ENCODE data around the gene GP2.

The GP2 gene

GRCh38 chr16:20327444-20328041, at the start of gene GP2:
Gene GP2 (minus strand): TSS chr16:20327513. CDS start chr16:20326431, 1,082 bp downstream.
- H3K27ac ChIP-seq: no peak within 1 kb of the TSS
- no peaks in the 10 kb centered on the region for H3K36me3 ChIP-seq
- no peak for TF ChIP-seq CTCF (IDR thresholded peaks at IDR 0.05)
- H3K27me3 ChIP-seq: no peaks in the 10 kb centered on the region
- no peaks in the 10 kb centered on the region for H3K4me1 ChIP-seq (ENCODE audit: control insufficient read depth in 1 of 2, insufficient read depth in 1 of 2, low read depth in 1 of 2, low read length in 1 of 2)
- no peaks in the 10 kb centered on the region for H3K9me3 ChIP-seq
- no peak within 1 kb of the TSS for H3K4me3 ChIP-seq (ENCODE audit: low read depth in 1 of 2, low read length in 1 of 2)

- no peak overlapping the region for H3K27ac ChIP-seq
- no peak for TF ChIP-seq CTCF (IDR thresholded peaks at IDR 0.05)
Observed at GRCh38 chr16:20372701-20373100, 45.4 kb upstream of the GP2 start.

GRCh38 chr16:20369452-20370054, 42.2 kb upstream of the GP2 start:
- Histone ChIP-seq H3K9me3 (no peaks in the 10 kb centered on the region), H3K4me3 (ENCODE audit: low read depth in 1 of 2, low read length in 1 of 2) (no peak overlapping the region), H3K27me3 (no peaks in the 10 kb centered on the region), H3K27ac (no peak overlapping the region), H3K36me3 (no peaks in the 10 kb centered on the region), H3K4me1 (ENCODE audit: control insufficient read depth in 1 of 2, insufficient read depth in 1 of 2, low read depth in 1 of 2, low read length in 1 of 2) (no peaks in the 10 kb centered on the region)
- no peak for TF ChIP-seq CTCF (IDR thresholded peaks at IDR 0.05)

More at GRCh38 chr16:20372701-20373100, 45.4 kb upstream of the GP2 start:
- H3K4me1 ChIP-seq (ENCODE audit: control insufficient read depth in 1 of 2, insufficient read depth in 1 of 2, low read depth in 1 of 2, low read length in 1 of 2): no peaks in the 10 kb centered on the region
- no peaks in the 10 kb centered on the region for H3K27me3 ChIP-seq
- no peaks in the 10 kb centered on the region for H3K9me3 ChIP-seq
- no peak overlapping the region for H3K4me3 ChIP-seq (ENCODE audit: low read depth in 1 of 2, low read length in 1 of 2)
- H3K36me3 ChIP-seq: no peaks in the 10 kb centered on the region

GRCh38 chr16:20364051-20364450, 36.7 kb upstream of the GP2 start:
- H3K36me3 ChIP-seq: no peaks in the 10 kb centered on the region
- H3K27ac ChIP-seq: no peak overlapping the region
- no peaks in the 10 kb centered on the region for H3K27me3 ChIP-seq
- TF ChIP-seq CTCF (IDR thresholded peaks at IDR 0.05): no peak
- no peaks in the 10 kb centered on the region for H3K9me3 ChIP-seq
- H3K4me3 ChIP-seq (ENCODE audit: low read depth in 1 of 2, low read length in 1 of 2): no peak overlapping the region
- H3K4me1 ChIP-seq (ENCODE audit: control insufficient read depth in 1 of 2, insufficient read depth in 1 of 2, low read depth in 1 of 2, low read length in 1 of 2): no peaks in the 10 kb centered on the region

- Histone ChIP-seq H3K9me3 (no peaks in the 10 kb centered on the region), H3K27me3 (no peaks in the 10 kb centered on the region), H3K4me1 (ENCODE audit: control insufficient read depth in 1 of 2, insufficient read depth in 1 of 2, low read depth in 1 of 2, low read length in 1 of 2) (no peaks in the 10 kb centered on the region), H3K27ac (no peak overlapping the region), H3K4me3 (ENCODE audit: low read depth in 1 of 2, low read length in 1 of 2) (no peak overlapping the region), H3K36me3 (no peaks in the 10 kb centered on the region)
- no peak for TF ChIP-seq CTCF (IDR thresholded peaks at IDR 0.05)
Observed at GRCh38 chr16:20363191-20363590, 35.9 kb upstream of the GP2 start.
